Keratinocyte (primary cell): ENCODE results near the gene GPR32. TPM values are rescaled to one million over a fixed set of nuclear protein-coding genes. Genes with fewer than 3 reads are reported as not detected.

Experiments used
- DNase-seq: peaks from one replicate; pipeline ENCODE4 v3.0.0-alpha.2; 2011; ENCODE audit warnings: low read depth, missing footprints, low spot score
- FAIRE-seq: peaks from 2 replicates; lab custom pipeline; 2011; peaks lifted over from hg19 to GRCh38; lab: Jason Lieb, UNC
- H2AFZ ChIP-seq: 2 replicates; pipeline ENCODE4 v1.6.0; 2012; ENCODE audit warnings: low read length, control low read depth, inconsistent platforms; ENCODE audit not compliant: control insufficient read depth
- H3K27ac ChIP-seq: 2 replicates; pipeline ENCODE4 v1.5.1; 2011; ENCODE audit warnings: low read length; ENCODE audit not compliant: control insufficient read depth, insufficient read depth
- H3K27me3 ChIP-seq: 3 replicates; pipeline ENCODE4 v1.6.0; 2011; ENCODE audit warnings: low read length; ENCODE audit not compliant: control insufficient read depth, insufficient read depth; ENCODE audit errors: extremely low read depth
- H3K36me3 ChIP-seq, 2 experiments: 2 replicates in 1 of 2; 3 replicates in 1 of 2; pipeline ENCODE4 v1.5.1; 2011; ENCODE audit warnings: low read length in 2 of 2, mild to moderate bottlenecking in 1 of 2; ENCODE audit not compliant: control insufficient read depth in 2 of 2, insufficient read depth in 2 of 2; ENCODE audit errors: extremely low read depth in 1 of 2
- H3K4me1 ChIP-seq: 3 replicates; pipeline ENCODE4 v1.5.1; 2011; ENCODE audit warnings: low read length; ENCODE audit not compliant: control insufficient read depth, insufficient read depth; ENCODE audit errors: extremely low read depth
- H3K4me2 ChIP-seq: 3 replicates; pipeline ENCODE4 v1.6.0; 2011; ENCODE audit warnings: low read depth, low read length; ENCODE audit not compliant: control insufficient read depth, insufficient read depth; ENCODE audit errors: extremely low read depth
- H3K4me3 ChIP-seq, 3 experiments: fragments of 200-600 bp in 1 of 3; sonication (generic) in 1 of 3; 2 replicates in 2 of 3; 3 replicates in 1 of 3; pipeline ENCODE4 v1.5.1; 2011 to 2016; ENCODE audit warnings: low read length in 3 of 3, mild to moderate bottlenecking in 3 of 3, control low read depth in 2 of 3, inconsistent platforms in 1 of 3, low read depth in 1 of 3, mixed read lengths in 1 of 3, mixed run types in 1 of 3, moderate library complexity in 1 of 3; ENCODE audit not compliant: control insufficient read depth in 2 of 3, insufficient read depth in 2 of 3; ENCODE audit errors: extremely low read depth in 1 of 3
- H3K79me2 ChIP-seq: 2 replicates; pipeline ENCODE4 v1.6.0; 2012; ENCODE audit warnings: low read length; ENCODE audit not compliant: control insufficient read depth, insufficient read depth
- H3K9ac ChIP-seq: 3 replicates; pipeline ENCODE4 v1.6.0; 2011; ENCODE audit warnings: low read length; ENCODE audit not compliant: control insufficient read depth, insufficient read depth; ENCODE audit errors: extremely low read depth
- H3K9me1 ChIP-seq: 3 replicates; pipeline ENCODE4 v1.6.0; 2011; ENCODE audit warnings: low read length; ENCODE audit not compliant: control insufficient read depth, insufficient read depth; ENCODE audit errors: extremely low read depth
- H3K9me3 ChIP-seq: 2 replicates; pipeline ENCODE4 v1.5.1; 2012; ENCODE audit warnings: low read depth, low read length; ENCODE audit not compliant: control insufficient read depth
- H4K20me1 ChIP-seq: 3 replicates; pipeline ENCODE4 v1.6.0; 2011; ENCODE audit warnings: low read length; ENCODE audit not compliant: control insufficient read depth, insufficient read depth; ENCODE audit errors: extremely low read depth
- EZH2 ChIP-seq: IDR thresholded peaks from one replicate; pipeline ENCODE4 v1.6.1; 2012; ENCODE audit warnings: inconsistent platforms, mild to moderate bottlenecking, low read length, moderate library complexity
- dilution Hi-C: fragments of 300-500 bp; cut with MboI; formaldehyde crosslinking; loops from one replicate; pipeline ENCODE4 v1.7.0; 2020; ENCODE audit warnings: low sequenced_read_pairs; ENCODE audit not compliant: extremely low pct_ligation_motif_present
- polyA plus RNA-seq, 5 experiments: library from polyadenylated mRNA; depleted of rRNA in 3 of 5; stranded (reverse) in 3 of 5; stranded (forward) in 1 of 5; unstranded in 1 of 5; fragments of >200 nt; gene quantifications; 1 replicate in 1 of 5; 2 replicates in 3 of 5; 3 replicates in 1 of 5; pipeline versions ENCODE4 v1.2.1 to v1.2.3, GENCODE V29; 2011 to 2012; ENCODE audit warnings: missing spikeins in 2 of 5, low read depth in 1 of 5, low replicate concordance in 1 of 5
- TF ChIP-seq, protein P1 (sequence below), 3 experiments: IDR thresholded peaks in 1 of 3; conservative IDR thresholded peaks in 1 of 3; optimal IDR thresholded peaks in 1 of 3; 2 replicates in 2 of 3; 3 replicates in 1 of 3; pipeline versions ENCODE3 to v1.5.1; 2011; ENCODE audit warnings: low read length in 3 of 3, mild to moderate bottlenecking in 3 of 3, moderate library complexity in 2 of 3, control low read depth in 1 of 3, inconsistent platforms in 1 of 3; ENCODE audit not compliant: insufficient read depth in 2 of 3; ENCODE audit errors: extremely low read depth in 1 of 3

GPR32 gene
- polyA plus RNA-seq, 1 donor (not counting 4 experiments of a cell fraction or from before 2014, with no cell fraction given), result not detected

DNA sequence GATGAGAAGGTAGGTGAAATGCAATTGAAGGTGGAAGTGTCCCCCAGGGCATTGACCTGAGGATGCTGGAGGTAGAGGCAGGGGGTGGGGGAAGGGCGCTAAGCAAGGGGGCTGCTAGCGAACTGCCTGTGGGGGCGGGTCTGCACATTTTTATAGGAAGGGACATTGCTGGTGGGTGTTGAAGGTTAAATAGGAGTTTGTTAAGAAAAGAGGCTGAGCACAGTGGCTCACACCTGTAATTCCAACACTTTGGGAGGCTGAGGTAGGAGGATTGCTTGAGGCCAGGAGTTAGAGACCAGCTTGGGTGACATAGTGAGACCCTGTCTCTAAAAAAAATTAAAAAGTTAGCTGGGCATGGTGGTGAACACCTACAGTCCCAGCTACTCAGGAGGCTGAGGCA lies 14.4 kb downstream of the GPR32 start:
- no peaks in the 10 kb centered on the region for H3K79me2 ChIP-seq
- no peaks in the 10 kb centered on the region for H3K4me1 ChIP-seq
- no peak overlapping the region for H2AFZ ChIP-seq
- H3K9me1 ChIP-seq, result no peaks in the 10 kb centered on the region
- H3K9ac ChIP-seq, result no peak overlapping the region
- no peak overlapping the region for H3K4me2 ChIP-seq
- H3K27ac ChIP-seq, result no peak overlapping the region
- no peaks in the 10 kb centered on the region for H4K20me1 ChIP-seq
- DNase-seq, result no peak
- dilution Hi-C loops, result no loop called here
- no peak overlapping the region for H3K4me3 ChIP-seq
- TF ChIP-seq, protein P1, sequence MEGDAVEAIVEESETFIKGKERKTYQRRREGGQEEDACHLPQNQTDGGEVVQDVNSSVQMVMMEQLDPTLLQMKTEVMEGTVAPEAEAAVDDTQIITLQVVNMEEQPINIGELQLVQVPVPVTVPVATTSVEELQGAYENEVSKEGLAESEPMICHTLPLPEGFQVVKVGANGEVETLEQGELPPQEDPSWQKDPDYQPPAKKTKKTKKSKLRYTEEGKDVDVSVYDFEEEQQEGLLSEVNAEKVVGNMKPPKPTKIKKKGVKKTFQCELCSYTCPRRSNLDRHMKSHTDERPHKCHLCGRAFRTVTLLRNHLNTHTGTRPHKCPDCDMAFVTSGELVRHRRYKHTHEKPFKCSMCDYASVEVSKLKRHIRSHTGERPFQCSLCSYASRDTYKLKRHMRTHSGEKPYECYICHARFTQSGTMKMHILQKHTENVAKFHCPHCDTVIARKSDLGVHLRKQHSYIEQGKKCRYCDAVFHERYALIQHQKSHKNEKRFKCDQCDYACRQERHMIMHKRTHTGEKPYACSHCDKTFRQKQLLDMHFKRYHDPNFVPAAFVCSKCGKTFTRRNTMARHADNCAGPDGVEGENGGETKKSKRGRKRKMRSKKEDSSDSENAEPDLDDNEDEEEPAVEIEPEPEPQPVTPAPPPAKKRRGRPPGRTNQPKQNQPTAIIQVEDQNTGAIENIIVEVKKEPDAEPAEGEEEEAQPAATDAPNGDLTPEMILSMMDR (optimal IDR thresholded peaks at IDR 0.05 in 1 of 3, IDR thresholded peaks at IDR 0.05 in 1 of 3, conservative IDR thresholded peaks at IDR 0.05 in 1 of 3; ENCODE audit: extremely low read depth in 1 of 3, insufficient read depth in 2 of 3, low read length in 3 of 3), result no peak
- no peak for FAIRE-seq
- no peaks in the 10 kb centered on the region for H3K9me3 ChIP-seq
- H3K27me3 ChIP-seq, result peaks cover 14% of the 10 kb centered on the region
- H3K36me3 ChIP-seq, result no peaks in the 10 kb centered on the region

DNA sequence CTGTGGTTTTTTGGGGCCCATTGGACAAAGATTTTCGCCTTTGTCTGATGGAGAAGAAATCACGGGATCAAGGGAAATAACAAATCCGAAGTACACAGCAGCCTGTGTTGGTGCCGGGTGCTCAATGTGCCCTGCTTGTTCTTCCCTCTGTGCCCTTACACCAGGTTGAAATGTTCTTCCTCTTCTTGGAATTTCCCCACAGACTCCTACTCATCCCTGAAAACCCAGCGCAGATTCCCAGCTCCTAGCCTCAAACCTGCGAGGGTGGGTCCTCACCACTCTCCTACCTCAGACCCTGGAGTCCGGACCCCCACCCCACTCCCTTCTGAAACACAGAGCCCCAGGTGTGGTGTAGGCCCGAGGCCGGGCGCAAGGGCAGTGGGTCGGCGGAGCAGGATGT lies 15.1 kb downstream of the GPR32 start:
- H3K27ac ChIP-seq, result no peak overlapping the region
- H3K79me2 ChIP-seq, result no peaks in the 10 kb centered on the region
- H3K9me3 ChIP-seq, result no peaks in the 10 kb centered on the region
- H3K9me1 ChIP-seq, result no peaks in the 10 kb centered on the region
- dilution Hi-C loops, result no loop called here
- TF ChIP-seq EZH2, result no peak
- TF ChIP-seq, protein P1 (optimal IDR thresholded peaks at IDR 0.05 in 1 of 3, IDR thresholded peaks at IDR 0.05 in 1 of 3, conservative IDR thresholded peaks at IDR 0.05 in 1 of 3; ENCODE audit: extremely low read depth in 1 of 3, insufficient read depth in 2 of 3, low read length in 3 of 3), result no peak
- no peaks in the 10 kb centered on the region for H3K36me3 ChIP-seq
- no peak for FAIRE-seq
- H3K4me2 ChIP-seq, result no peak overlapping the region
- no peak for DNase-seq
- no peak overlapping the region for H2AFZ ChIP-seq
- H3K9ac ChIP-seq, result no peak overlapping the region
- no peak overlapping the region for H3K4me3 ChIP-seq
- H4K20me1 ChIP-seq, result no peaks in the 10 kb centered on the region
- peaks cover 8% of the 10 kb centered on the region for H3K27me3 ChIP-seq
- H3K4me1 ChIP-seq, result no peaks in the 10 kb centered on the region
